B cell (primary cell): Measurements from ENCODE around the gene CAB39L. TPM values are rescaled to one million over a fixed set of nuclear protein-coding genes. Genes with fewer than 3 reads are reported as not detected.

Experiments
- ATAC-seq: fragments of 200-7000 bp; cut with Tn5 transposase; one replicate; pipeline ENCODE4 v1.10.0; 2021; ENCODE audit warnings: low read depth, mild to moderate bottlenecking, moderate number of reproducible peaks, moderate library complexity
- CTCF ChIA-PET: fragments of 350-600 bp; sonication (Branson Sonifier 250); formaldehyde crosslinking; loops from one replicate; lab custom pipeline; 2021; ENCODE audit warnings: antibody characterized with exemption, inconsistent platforms; lab: Charles Lee
- POLR2A ChIA-PET: fragments of 350-600 bp; sonication (Branson Sonifier 250); formaldehyde crosslinking; loops from one replicate; lab custom pipeline; 2021; ENCODE audit warnings: antibody characterized with exemption; lab: Charles Lee
- DNase-seq: peaks from one replicate; pipeline ENCODE4 v3.0.0; 2013
- H2AFZ ChIP-seq: 2 replicates; pipeline ENCODE4 v1.6.1; 2012; ENCODE audit warnings: mild to moderate bottlenecking, low read depth, low read length; ENCODE audit not compliant: insufficient read depth, poor library complexity, severe bottlenecking
- H3K27ac ChIP-seq, 2 donors: 1 replicate in 1 of 2; 2 replicates in 1 of 2; pipeline ENCODE4 v1.5.1; 2012 to 2013; ENCODE audit warnings: low read length in 2 of 2, mild to moderate bottlenecking in 2 of 2, moderate library complexity in 1 of 2
- H3K27me3 ChIP-seq, 4 experiments: fragments of 200-600 bp in 1 of 4; sonication (generic) in 1 of 4; replicated peaks in 1 of 4; 1 replicate in 2 of 4; 2 replicates in 2 of 4; pipeline versions ENCODE4 v1.6.1 to v1.7.0; 2013 to 2016; ENCODE audit warnings: low read length in 3 of 4, mild to moderate bottlenecking in 2 of 4, mixed read lengths in 1 of 4, moderate library complexity in 1 of 4; ENCODE audit not compliant: insufficient read depth in 4 of 4, control insufficient read depth in 3 of 4; ENCODE audit errors: control extremely low read depth in 1 of 4
- H3K36me3 ChIP-seq, 2 experiments: replicated peaks in 1 of 2; 1 replicate in 1 of 2; 2 replicates in 1 of 2; pipeline versions ENCODE4 v1.6.1 to v1.7.1; 2013; ENCODE audit warnings: low read length in 1 of 2; ENCODE audit not compliant: insufficient read depth in 2 of 2, control insufficient read depth in 1 of 2; ENCODE audit errors: control extremely low read depth in 1 of 2, extremely low read depth in 1 of 2
- H3K4me1 ChIP-seq, 2 donors: fragments of 200-600 bp in 1 of 2; sonication (generic) in 1 of 2; 1 replicate in 1 of 2; 2 replicates in 1 of 2; pipeline versions ENCODE4 v1.5.1 to v1.6.1; 2013 to 2017; ENCODE audit warnings: low read length in 2 of 2; ENCODE audit not compliant: control insufficient read depth in 2 of 2, insufficient read depth in 2 of 2
- H3K4me2 ChIP-seq: replicated peaks from 2 replicates; pipeline ENCODE3; 2012; ENCODE audit warnings: mild to moderate bottlenecking, low read depth, low read length; ENCODE audit not compliant: poor library complexity, severe bottlenecking
- H3K4me3 ChIP-seq, 5 experiments: fragments of 200-600 bp in 1 of 5; sonication (generic) in 1 of 5; 1 replicate in 3 of 5; 2 replicates in 2 of 5; pipeline versions ENCODE4 v1.5.1 to v1.7.0; 2011 to 2016; ENCODE audit warnings: low read length in 4 of 5, mild to moderate bottlenecking in 4 of 5, low read depth in 2 of 5, control low read depth in 1 of 5, moderate library complexity in 1 of 5; ENCODE audit not compliant: insufficient read depth in 1 of 5; ENCODE audit errors: control extremely low read depth in 1 of 5, extremely low read depth in 1 of 5
- H3K79me2 ChIP-seq: fragments of 200-600 bp; sonication (generic); one replicate; pipeline ENCODE4 v1.6.0; 2016; ENCODE audit warnings: low read length; ENCODE audit not compliant: control insufficient read depth, insufficient read depth
- H3K9ac ChIP-seq: fragments of 200-600 bp; sonication (generic); 2 replicates; pipeline ENCODE4 v1.6.1; 2017; ENCODE audit warnings: mild to moderate bottlenecking, low read length, moderate library complexity
- H3K9me3 ChIP-seq, 3 donors: one replicate each; pipeline versions ENCODE4 v1.6.1 to v1.7.1; 2013; ENCODE audit warnings: low read length in 2 of 3; ENCODE audit not compliant: control insufficient read depth in 2 of 3, insufficient read depth in 1 of 3; ENCODE audit errors: control extremely low read depth in 1 of 3
- H4K20me1 ChIP-seq: 2 replicates; pipeline ENCODE4 v1.6.0; 2012; ENCODE audit warnings: mild to moderate bottlenecking, low read length; ENCODE audit not compliant: insufficient read depth, control insufficient read depth, poor library complexity, severe bottlenecking
- H3K27ac Mint-ChIP-seq: one replicate; pipeline ENCODE4 v1.8.0; 2021; ENCODE audit warnings: mixed read lengths
- H3K27me3 Mint-ChIP-seq: one replicate; pipeline ENCODE4 v1.8.0; 2021; ENCODE audit warnings: mixed read lengths
- H3K4me1 Mint-ChIP-seq: one replicate; pipeline ENCODE4 v1.8.0; 2021; ENCODE audit warnings: mixed read lengths
- H3K4me3 Mint-ChIP-seq: one replicate; pipeline ENCODE4 v1.8.0; 2021; ENCODE audit warnings: mixed read lengths
- H3K9me3 Mint-ChIP-seq: one replicate; pipeline ENCODE4 v1.8.0; 2022; ENCODE audit warnings: mixed read lengths; ENCODE audit not compliant: insufficient read depth
- EZH2 ChIP-seq: IDR thresholded peaks from 2 replicates; pipeline ENCODE4 v1.6.1; 2012; ENCODE audit warnings: borderline replicate concordance, low read depth, mild to moderate bottlenecking, moderate library complexity, low read length; ENCODE audit not compliant: insufficient read depth, poor library complexity, severe bottlenecking
- WGBS: methylation state at CpG from one replicate; pipeline ENCODE4 v1.1.5; 2013; ENCODE audit warnings: missing lambda C conversion rate; ENCODE audit not compliant: insufficient coverage; 5-methylcytosine and 5-hydroxymethylcytosine counted together
- intact Hi-C: fragments of 100-400 bp; cut with micrococcal nuclease; formaldehyde crosslinking; loops from one replicate; pipeline ENCODE4 v1.10.0; 2022
- polyA plus RNA-seq: library from polyadenylated mRNA; depleted of rRNA; stranded (reverse); fragments of >200 nt; gene quantifications from 2 replicates; pipeline ENCODE4 v1.2.3, GENCODE V29; 2012
- total RNA-seq, 2 donors: library from RNA; stranded (reverse); fragments of 120-200 nt in 1 of 2; gene quantifications; 1 replicate in 1 of 2; 2 replicates in 1 of 2; pipeline versions ENCODE4 v1.2.3 to v1.2.4, GENCODE V29; 2013 to 2022
- TF ChIP-seq, protein P1 (sequence below): fragments of 200-600 bp; IDR thresholded peaks from one replicate; pipeline ENCODE4 v1.8.0; 2022; ENCODE audit warnings: antibody characterized with exemption, mild to moderate bottlenecking

CAB39L gene
- total and polyA plus RNA-seq, 2 donors (not counting 1 experiment from before 2014, with no cell fraction given), result 1.5 to 9.6 TPM

DNA sequence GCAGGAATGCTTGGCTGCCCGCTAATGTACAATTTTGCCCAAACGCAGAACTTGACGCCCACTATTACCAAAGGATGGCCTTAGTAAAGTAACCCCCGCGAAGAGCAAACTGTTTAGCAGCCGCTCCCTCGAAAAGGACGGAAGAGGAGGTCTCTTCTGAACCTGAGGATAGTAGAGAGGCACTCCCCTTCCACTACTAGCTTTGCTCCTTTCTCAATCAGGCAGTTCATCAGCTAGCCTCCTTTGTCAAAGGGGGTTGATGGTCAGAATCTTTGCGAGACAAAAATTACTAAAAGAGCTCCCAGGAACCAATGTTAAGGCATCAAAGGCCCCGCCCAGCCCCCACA is 534 bp downstream of the CAB39L start:
- Mint-ChIP-seq H3K27ac (peak overlapping the region; percentile 99), H3K27me3 (no peaks in the 10 kb centered on the region), H3K4me3 (peak overlapping the region; percentile 96), H3K9me3 (no peaks in the 10 kb centered on the region), H3K4me1 (peaks cover 66% of the 10 kb centered on the region)
- DNase-seq (no peak), ATAC-seq (no peak)
- Histone ChIP-seq H3K9ac (peak overlapping the region; percentile 70), H4K20me1 (no peaks in the 10 kb centered on the region), H2AFZ (peak overlapping the region; percentile 91), H3K36me3 (no peaks in the 10 kb centered on the region), H3K9me3 (no peaks in the 10 kb centered on the region), H3K79me2 (peaks cover 27% of the 10 kb centered on the region), H3K27ac (peak overlapping the region; percentile 97), H3K4me2 (peak overlapping the region; percentile 77), H3K4me1 (peaks cover 33 to 46% of the 10 kb centered on the region in 2 donors), H3K27me3 (no peaks in the 10 kb centered on the region), H3K4me3 (peak overlapping the region; percentile 63 to 82 (median 76))
- 15% methylated on average over 7 of the region's 10 CpGs for WGBS
- ChIA-PET CTCF (interaction anchor here (0.7 to 2.6 kb wide), 8 partner anchors 22 to 1843 kb away, joined by 3 to 14 read pairs (median 4); partner anchors contain the start of gene KPNA3), POLR2A (interaction anchor here (0.5 to 4.4 kb wide), 9 partner anchors 11 to 177 kb away, joined by 3 to 42 read pairs (median 5); partner anchors contain the start of genes PHF11 and RCBTB1)
- intact Hi-C loops, result loop anchor here (5.0 kb wide), 3 partner anchors 179 to 1406 kb away; partner anchors contain the start of genes FNDC3A and NUDT15
- TF ChIP-seq, protein P1, sequence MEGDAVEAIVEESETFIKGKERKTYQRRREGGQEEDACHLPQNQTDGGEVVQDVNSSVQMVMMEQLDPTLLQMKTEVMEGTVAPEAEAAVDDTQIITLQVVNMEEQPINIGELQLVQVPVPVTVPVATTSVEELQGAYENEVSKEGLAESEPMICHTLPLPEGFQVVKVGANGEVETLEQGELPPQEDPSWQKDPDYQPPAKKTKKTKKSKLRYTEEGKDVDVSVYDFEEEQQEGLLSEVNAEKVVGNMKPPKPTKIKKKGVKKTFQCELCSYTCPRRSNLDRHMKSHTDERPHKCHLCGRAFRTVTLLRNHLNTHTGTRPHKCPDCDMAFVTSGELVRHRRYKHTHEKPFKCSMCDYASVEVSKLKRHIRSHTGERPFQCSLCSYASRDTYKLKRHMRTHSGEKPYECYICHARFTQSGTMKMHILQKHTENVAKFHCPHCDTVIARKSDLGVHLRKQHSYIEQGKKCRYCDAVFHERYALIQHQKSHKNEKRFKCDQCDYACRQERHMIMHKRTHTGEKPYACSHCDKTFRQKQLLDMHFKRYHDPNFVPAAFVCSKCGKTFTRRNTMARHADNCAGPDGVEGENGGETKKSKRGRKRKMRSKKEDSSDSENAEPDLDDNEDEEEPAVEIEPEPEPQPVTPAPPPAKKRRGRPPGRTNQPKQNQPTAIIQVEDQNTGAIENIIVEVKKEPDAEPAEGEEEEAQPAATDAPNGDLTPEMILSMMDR, result no peak
- no peak for TF ChIP-seq EZH2

DNA sequence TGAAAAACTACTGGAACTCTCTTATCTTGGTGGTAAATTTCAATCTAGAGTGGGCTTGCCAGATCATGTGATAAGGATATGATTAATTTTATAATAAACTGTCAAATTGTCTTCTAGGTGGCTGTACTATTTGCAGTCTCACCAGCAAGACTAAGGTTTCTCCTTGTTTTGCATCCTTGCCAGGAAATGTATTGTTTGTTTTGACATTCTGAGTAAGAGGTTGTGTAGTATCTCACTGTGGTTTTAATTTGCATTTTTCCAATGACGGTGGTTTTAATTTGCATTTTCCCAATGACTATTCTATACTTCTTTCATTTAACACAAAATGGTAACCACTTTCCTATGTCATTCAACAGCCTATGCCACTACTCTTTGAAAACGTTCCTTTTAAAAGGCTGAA is 2.0 kb downstream of the CAB39L start:
- CTCF ChIA-PET, result interaction anchor here (1.3 kb wide), 1 partner anchor 20 kb away, joined by 3 read pairs; no protein-coding TSS in a partner anchor
- TF ChIP-seq, protein P1, result no peak
- no peak for TF ChIP-seq EZH2
- Histone ChIP-seq H3K9ac (no peak overlapping the region), H3K27ac (no peak overlapping the region), H3K4me3 (no peak overlapping the region), H3K79me2 (peaks cover 12% of the 10 kb centered on the region), H3K27me3 (no peaks in the 10 kb centered on the region), H4K20me1 (no peaks in the 10 kb centered on the region), H3K4me2 (no peak overlapping the region), H3K36me3 (no peaks in the 10 kb centered on the region), H2AFZ (no peak overlapping the region), H3K9me3 (no peaks in the 10 kb centered on the region), H3K4me1 (peaks cover 33% of the 10 kb centered on the region in 2 donors)
- peak overlapping the region; percentile 13 for H3K27ac Mint-ChIP-seq
- H3K4me1 Mint-ChIP-seq, result peaks cover 56% of the 10 kb centered on the region
- H3K9me3 Mint-ChIP-seq, result no peaks in the 10 kb centered on the region
- H3K4me3 Mint-ChIP-seq, result peak overlapping the region; percentile 21
- DNase-seq (no peak), ATAC-seq (no peak)
- intact Hi-C loops, result loop anchor here (5.0 kb wide), 3 partner anchors 180 to 1405 kb away; partner anchors contain the start of genes FNDC3A and NUDT15
- no peaks in the 10 kb centered on the region for H3K27me3 Mint-ChIP-seq
- no CpG with 5 or more reads among the region's 2 CpGs for WGBS
- POLR2A ChIA-PET, result no interaction called here
